ENCODE measurements around the gene NUAK1. TPM values are rescaled to one million over a fixed set of nuclear protein-coding genes. Genes with fewer than 3 reads are reported as not detected.

The NUAK1 gene
- total RNA-seq, 4 donors from 2014 or later: 18.9 to 34.5 (median 29.1) TPM

DNA sequence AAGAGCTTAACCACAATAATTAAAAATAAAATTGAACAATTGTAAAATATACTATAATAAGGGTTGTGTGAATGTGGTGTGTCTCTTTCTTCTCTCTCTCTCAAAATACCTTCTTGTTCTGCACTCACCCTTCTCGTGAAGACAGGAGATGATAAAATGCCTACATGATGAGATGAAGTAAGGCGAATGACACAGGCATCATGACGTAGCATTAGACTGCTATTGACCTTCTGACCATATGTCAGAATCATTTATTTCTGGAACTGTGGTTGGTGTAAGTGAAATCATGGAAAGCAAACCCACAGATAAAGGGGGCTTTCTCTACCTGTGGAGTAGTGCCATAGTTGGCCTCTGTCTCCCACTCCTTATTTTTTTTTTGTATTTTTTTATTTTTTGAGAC, 37.8 kb upstream of the NUAK1 start:
- in situ Hi-C loops (cut with MboI; ENCODE audit: low sequenced_read_pairs in 4 of 4) (no loop called here), intact Hi-C loops (cut with DNase I; ENCODE audit: low total_unique reads) (no loop called here)
- ATAC-seq (no peak), DNase-seq (no peak)
- Histone ChIP-seq H3K9me3 (no peaks in the 10 kb centered on the region), H3K4me3 (no peak overlapping the region), H3K27me3 (no peaks in the 10 kb centered on the region), H3K4me1 (peaks cover 4 to 12% of the 10 kb centered on the region in 2 donors), H3K36me3 (no peaks in the 10 kb centered on the region), H3K27ac (no peak overlapping the region)
- no peak for TF ChIP-seq POLR2A (IDR thresholded peaks at IDR 0.05)
- TF ChIP-seq, protein P1, sequence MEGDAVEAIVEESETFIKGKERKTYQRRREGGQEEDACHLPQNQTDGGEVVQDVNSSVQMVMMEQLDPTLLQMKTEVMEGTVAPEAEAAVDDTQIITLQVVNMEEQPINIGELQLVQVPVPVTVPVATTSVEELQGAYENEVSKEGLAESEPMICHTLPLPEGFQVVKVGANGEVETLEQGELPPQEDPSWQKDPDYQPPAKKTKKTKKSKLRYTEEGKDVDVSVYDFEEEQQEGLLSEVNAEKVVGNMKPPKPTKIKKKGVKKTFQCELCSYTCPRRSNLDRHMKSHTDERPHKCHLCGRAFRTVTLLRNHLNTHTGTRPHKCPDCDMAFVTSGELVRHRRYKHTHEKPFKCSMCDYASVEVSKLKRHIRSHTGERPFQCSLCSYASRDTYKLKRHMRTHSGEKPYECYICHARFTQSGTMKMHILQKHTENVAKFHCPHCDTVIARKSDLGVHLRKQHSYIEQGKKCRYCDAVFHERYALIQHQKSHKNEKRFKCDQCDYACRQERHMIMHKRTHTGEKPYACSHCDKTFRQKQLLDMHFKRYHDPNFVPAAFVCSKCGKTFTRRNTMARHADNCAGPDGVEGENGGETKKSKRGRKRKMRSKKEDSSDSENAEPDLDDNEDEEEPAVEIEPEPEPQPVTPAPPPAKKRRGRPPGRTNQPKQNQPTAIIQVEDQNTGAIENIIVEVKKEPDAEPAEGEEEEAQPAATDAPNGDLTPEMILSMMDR (IDR thresholded peaks at IDR 0.05 in 4 of 5, conservative IDR thresholded peaks at IDR 0.05 in 1 of 5): no peak

DNA sequence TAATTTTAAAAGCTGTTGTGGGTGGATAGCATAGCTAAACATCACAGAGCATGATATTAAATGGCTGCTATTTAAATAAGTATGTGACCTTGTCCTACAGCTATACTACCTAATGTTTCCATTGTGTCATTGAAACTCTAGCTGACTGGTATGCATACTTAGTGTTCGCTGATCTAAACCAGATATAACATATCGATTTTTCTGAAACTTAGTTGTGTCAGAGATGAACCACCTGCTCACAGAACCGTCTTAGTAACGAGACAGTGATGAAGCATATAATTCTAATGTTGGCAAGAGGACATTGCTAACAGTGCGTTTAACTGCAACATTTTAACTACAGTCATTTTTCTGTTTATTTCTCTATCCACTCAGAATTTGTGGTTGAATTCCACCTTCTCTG, 36.1 kb upstream of the NUAK1 start:
- H3K27ac ChIP-seq: no peak overlapping the region
- H3K27me3 ChIP-seq: no peaks in the 10 kb centered on the region
- intact Hi-C loops (cut with DNase I; ENCODE audit: low total_unique reads): no loop called here
- in situ Hi-C loops (cut with MboI; ENCODE audit: low sequenced_read_pairs in 4 of 4): no loop called here
- no peaks in the 10 kb centered on the region for H3K36me3 ChIP-seq
- TF ChIP-seq, protein P1 (IDR thresholded peaks at IDR 0.05 in 4 of 5, conservative IDR thresholded peaks at IDR 0.05 in 1 of 5): no peak
- no peak for TF ChIP-seq POLR2A (IDR thresholded peaks at IDR 0.05)
- peaks cover 11 to 12% of the 10 kb centered on the region in 2 donors for H3K4me1 ChIP-seq
- no peak overlapping the region for H3K4me3 ChIP-seq
- no peaks in the 10 kb centered on the region for H3K9me3 ChIP-seq
- no peak for DNase-seq
- no peak for ATAC-seq

DNA sequence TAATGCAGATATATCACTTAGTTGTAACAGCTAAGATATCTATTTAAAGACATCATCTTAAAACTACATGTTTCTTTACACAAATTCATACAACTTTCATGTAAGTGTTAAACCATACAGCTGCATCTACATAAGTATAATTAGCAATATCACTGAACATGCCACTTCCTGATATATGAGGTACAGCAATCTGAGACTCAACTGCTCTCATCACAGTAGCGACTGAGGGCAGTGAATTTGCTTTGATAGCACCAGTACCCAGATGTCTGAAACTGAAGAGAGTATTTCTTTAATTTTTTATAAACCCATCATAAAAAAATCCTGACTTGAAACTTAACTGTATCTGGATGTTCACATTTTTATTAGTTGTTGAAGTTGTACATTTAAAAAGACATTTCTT, 34.7 kb upstream of the NUAK1 start:
- H3K9me3 ChIP-seq: no peaks in the 10 kb centered on the region
- TF ChIP-seq, protein P1 (IDR thresholded peaks at IDR 0.05 in 4 of 5, conservative IDR thresholded peaks at IDR 0.05 in 1 of 5): no peak
- no peak for TF ChIP-seq POLR2A (IDR thresholded peaks at IDR 0.05)
- H3K36me3 ChIP-seq: no peaks in the 10 kb centered on the region
- intact Hi-C loops (cut with DNase I; ENCODE audit: low total_unique reads) (no loop called here), in situ Hi-C loops (cut with MboI; ENCODE audit: low sequenced_read_pairs in 4 of 4) (no loop called here)
- H3K4me1 ChIP-seq: peaks cover 2 to 8% of the 10 kb centered on the region in 2 donors
- ATAC-seq: no peak
- H3K27ac ChIP-seq: no peak overlapping the region
- DNase-seq: no peak
- H3K27me3 ChIP-seq: no peaks in the 10 kb centered on the region
- H3K4me3 ChIP-seq: no peak overlapping the region

DNA sequence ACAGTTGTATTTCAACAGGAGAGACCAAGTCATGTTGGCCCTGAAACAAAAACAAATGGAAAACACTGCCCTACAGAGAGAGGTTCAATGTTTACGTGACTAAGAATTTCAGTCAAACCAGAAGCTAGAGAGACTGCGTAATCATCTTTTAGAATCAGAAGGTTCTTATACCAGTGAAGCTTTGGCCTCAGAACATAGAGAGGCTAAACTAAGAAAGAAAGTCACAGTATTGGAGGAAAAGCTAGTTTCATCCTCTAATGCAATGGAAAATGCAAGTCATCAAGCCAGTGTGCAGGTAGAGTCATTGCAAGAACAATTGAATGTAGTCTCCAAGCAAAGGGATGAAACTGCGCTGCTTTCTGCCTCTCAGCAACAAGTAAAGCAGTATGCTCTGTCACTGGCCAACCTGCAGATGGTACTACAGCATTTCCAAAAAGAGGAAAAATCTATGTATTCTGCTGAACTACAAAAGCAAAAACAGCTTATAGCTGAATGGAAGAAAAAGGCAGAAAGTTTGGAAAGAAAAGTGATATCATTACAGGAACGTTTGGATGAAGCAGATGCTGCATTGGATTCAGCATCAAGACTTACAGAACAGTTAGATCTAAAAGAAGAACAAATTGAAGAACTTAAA, 32.5 kb upstream of the NUAK1 start:
- H3K36me3 ChIP-seq: no peaks in the 10 kb centered on the region
- H3K4me3 ChIP-seq: no peak overlapping the region
- no peaks in the 10 kb centered on the region for H3K27me3 ChIP-seq
- in situ Hi-C loops (cut with MboI; ENCODE audit: low sequenced_read_pairs in 4 of 4): no loop called here
- peaks cover 0 to 7% of the 10 kb centered on the region in 2 donors for H3K4me1 ChIP-seq
- no peak for TF ChIP-seq POLR2A (IDR thresholded peaks at IDR 0.05)
- TF ChIP-seq, protein P1 (IDR thresholded peaks at IDR 0.05 in 4 of 5, conservative IDR thresholded peaks at IDR 0.05 in 1 of 5): no peak
- H3K9me3 ChIP-seq: no peaks in the 10 kb centered on the region
- no peak overlapping the region for H3K27ac ChIP-seq
- ATAC-seq (no peak), DNase-seq (no peak)
- intact Hi-C loops (cut with DNase I; ENCODE audit: low total_unique reads): no loop called here

DNA sequence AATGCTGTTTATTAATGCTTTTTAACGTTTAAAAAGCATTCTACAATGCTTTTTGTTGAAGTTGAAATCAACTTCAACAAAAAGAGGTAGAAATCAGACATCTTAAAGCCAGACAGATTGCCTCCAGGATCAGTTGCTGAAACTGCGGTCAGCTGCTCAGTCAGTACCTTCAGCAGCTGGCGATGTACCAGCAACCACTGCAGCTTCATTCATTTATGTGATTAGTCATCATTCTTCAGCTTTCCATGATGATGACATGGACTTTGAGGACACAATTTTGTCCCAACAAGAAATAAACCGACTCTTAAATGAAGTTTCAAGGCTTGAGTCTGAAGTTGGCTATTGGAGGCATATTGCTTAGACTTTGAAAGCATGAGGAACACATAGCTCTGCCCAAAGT, 31.5 kb upstream of the NUAK1 start:
- DNase-seq (peak; percentile 41 to 42), ATAC-seq (peak; percentile 66 to 68)
- no peak for TF ChIP-seq POLR2A (IDR thresholded peaks at IDR 0.05)
- TF ChIP-seq, protein P1 (IDR thresholded peaks at IDR 0.05 in 4 of 5, conservative IDR thresholded peaks at IDR 0.05 in 1 of 5): no peak
- no peaks in the 10 kb centered on the region for H3K27me3 ChIP-seq
- in situ Hi-C loops (cut with MboI; ENCODE audit: low sequenced_read_pairs in 4 of 4) (no loop called here), intact Hi-C loops (cut with DNase I; ENCODE audit: low total_unique reads) (no loop called here)
- no peaks in the 10 kb centered on the region for H3K36me3 ChIP-seq
- H3K9me3 ChIP-seq: no peaks in the 10 kb centered on the region
- H3K4me3 ChIP-seq: no peak overlapping the region
- H3K4me1 ChIP-seq: peaks cover 0 to 7% of the 10 kb centered on the region in 2 donors
- H3K27ac ChIP-seq: no peak overlapping the region
